IPS DF 4.7 (cell line): ENCODE results near the gene PPEF1.
"Not testable (repeated sequence)": the region's sequence is repeated elsewhere in the genome, so short reads cannot be mapped to it uniquely, and the experiment has no call there.

Experiments used
- DNase-seq: peaks from one replicate; pipeline ENCODE4 v3.0.0-alpha.2; 2013; ENCODE audit warnings: low spot score; ENCODE audit errors: extremely low read depth

Gene PPEF1

DNA sequence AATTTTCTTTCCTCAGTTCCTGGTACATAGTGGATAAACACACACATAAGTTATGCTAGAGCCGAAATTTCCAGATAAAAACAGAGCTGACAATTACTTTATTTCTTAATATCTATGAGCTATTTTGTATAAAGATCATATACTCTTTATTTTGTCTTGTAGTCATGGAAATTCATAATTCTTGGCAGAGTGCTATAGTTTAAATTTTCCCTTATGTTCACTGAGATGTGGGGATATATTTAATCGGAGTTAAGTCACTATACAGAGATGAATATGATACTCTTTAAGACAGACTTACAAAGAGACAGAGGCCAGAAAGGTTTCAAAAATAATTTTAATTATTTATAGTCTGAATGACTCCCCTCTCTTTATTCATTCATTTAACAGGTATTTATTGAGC is 89.7 kb downstream of the PPEF1 start:
- DNase-seq, result no peak

DNA sequence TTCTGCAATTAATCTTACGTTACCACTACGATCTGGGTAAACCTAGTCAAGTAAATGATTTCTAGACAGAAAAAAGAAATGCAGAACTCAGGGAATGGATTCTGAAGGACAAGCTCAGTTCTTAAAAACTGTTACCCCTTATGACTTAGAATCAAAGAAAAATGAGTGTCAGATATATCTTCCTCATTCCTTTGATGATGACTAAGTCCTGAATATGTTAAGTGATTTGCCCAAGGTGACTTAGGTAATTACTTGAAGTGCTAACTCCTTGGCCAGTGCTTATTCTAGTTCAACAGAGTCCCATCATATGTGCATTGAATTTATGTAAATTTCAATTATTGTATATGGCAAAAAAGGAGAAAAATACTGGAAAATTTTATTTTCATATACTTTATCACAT is 92.5 kb downstream of the PPEF1 start:
- no peak for DNase-seq

DNA sequence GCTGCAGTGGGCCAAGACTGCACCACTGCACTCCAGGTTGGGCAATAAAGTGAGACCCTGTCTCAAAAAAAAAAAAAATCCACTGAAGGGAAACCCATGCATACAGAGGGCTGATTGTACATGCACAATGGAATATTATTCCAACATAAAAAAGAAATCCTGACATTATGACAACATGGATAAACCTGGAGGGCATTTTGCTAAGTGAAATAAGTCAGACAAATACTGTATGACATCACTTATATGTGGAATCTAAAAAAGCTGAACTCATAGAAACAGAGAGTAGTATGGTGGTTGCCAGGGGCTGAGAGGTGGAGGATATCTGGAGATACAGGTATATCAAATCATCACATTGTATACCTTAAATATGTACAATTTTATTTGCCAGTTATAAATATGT is 102.2 kb downstream of the PPEF1 start:
- DNase-seq, result no peak

DNA sequence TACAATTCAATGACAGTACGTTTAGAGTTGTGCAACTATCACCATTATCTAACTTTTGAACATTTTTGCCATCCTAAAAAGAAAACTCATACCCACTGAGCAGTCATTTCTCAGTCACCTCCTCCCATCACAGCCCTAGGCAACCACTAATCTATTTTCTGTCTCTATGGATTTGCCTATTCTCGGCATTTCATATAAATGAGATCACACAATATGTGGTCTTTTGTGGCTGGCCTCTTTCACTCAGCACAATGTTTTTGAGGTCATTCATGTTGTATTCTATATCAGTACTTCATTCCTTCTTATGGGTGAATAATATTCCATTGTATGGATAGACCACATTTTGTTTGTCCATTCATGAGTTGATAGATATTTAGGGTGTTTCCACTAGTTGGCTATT is 103.0 kb downstream of the PPEF1 start:
- no peak for DNase-seq

DNA sequence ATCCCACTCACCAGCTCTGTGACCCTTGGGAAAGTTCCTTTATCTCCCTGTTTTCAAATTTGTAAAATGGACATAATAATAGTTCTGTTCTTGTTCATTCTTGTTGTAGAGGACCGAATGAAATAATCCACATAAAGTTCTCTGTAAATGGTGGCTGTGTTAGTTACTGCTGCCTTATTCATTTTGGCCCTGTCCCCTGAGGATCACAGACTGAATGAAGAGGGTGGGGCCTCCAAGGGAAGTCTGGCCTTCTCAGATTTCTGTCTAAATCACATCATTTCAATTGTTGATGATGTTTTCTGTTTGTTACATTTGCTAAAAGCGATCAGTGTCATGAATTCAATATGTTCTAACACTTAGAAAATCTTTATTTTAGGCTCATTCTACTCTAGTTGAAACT is 117.9 kb downstream of the PPEF1 start:
- no peak for DNase-seq

DNA sequence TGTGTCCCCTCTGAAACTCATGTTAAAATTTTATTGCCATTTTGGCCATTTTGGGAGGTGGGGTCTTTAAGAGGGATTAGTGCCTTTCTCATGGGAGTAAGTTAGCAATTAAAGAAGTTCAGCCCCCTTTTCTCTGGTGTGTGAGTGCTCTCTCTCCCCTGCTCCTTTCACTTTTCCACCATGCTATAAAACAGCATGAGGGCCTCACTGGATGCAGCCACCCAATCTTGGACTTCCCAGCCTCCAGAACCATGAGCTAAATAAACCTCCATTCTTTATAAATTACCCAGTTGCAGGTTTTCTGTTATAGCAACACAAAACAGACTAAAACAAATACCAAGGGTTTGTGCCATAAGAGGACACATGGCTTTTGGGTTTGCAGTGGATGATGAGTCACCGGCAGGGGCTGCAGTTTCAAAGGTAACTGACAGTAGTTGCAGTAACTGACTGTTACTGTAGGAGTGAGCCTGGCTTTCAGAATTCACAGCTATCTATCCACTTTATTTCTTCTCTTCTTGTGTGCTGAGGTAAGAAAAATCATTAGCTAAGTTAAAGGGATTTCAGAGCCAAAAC is 121.5 kb downstream of the PPEF1 start:
- DNase-seq, result no peak

DNA sequence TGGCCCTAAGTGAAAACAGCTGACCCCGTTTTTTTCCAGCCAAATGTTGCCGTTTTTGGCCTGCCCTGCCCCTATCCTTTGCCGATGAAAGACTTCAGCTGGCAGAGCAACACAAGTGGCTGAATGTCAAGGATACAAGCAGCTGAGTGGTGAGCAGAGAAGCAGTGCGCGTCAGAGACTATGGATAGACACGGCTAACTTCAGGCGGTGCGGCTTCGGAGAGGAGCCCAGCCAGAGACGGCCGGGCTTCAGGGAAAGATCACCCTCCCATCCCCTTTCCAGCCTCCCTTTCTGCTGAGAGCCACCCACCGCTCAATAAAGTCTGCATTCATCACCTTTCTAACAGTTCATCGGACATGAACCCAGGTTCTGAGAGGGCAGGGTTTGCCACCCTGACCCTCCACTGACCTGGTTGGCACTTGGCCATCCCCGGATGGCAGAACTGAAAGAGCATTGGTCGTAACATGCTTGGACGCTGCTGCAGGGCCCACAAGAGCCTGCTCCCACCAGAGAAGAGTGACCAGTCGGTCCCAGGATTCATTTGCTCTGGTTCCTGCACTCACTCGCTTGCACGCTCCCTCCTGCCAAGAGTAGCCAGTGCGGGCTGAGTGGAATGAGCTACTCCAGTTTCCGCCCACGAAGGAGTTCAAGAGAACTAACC is 125.8 kb downstream of the PPEF1 start:
- no peak for DNase-seq

DNA sequence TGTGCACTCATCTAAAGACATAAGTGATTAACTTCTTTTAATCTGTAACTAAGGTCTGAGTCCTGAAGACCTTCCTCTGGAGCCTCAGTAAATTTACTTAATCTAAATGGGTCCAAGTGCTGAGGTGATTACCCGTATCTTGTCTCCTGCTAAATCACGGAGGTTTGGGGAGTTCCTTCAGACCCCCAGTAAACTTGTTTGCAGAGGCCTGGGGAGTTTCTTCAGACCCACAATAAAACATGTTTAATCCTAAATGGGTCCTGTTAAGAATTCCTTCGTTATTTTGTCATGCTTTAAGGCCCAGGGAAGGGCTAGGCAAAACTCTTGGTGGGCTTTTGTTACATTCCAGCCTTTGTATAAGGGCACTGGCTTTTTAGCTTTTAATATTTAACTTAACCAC is 140.5 kb downstream of the PPEF1 start:
- not testable (repeated sequence) for DNase-seq

DNA sequence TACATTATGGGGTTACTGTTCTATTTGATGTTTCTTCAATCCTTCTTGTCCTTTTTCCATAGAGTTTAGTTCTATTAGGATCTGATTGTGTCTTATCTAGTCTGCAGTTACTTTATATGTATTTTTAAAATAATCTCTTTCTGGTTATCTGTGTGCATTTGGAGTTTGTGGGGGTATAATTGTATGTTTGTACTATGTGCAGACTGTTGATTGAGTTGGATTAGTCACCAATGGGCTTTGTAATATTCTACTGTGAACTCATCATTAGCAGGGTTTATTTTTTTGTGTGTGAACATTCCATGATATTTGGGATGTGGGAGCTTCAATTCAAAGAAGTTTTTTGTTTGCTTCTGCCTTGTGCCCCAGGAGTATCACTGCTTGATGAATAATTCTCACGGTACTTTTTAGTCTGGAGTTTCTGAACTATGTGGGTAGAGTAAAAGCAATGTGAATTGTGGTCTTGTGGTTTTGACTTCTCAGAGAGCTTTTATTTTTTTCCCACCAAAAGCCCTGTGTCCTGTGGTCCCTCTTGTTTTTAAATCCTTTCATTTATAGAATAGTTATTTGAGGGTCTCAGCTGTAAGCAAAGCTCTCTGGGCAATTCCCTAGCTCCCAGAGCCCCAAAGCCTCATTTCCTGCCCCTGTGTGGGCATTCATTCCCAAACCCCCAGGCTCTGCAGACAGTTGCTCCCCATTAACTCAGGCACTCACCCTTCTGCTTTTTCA is 148.6 kb downstream of the PPEF1 start:
- no peak for DNase-seq

DNA sequence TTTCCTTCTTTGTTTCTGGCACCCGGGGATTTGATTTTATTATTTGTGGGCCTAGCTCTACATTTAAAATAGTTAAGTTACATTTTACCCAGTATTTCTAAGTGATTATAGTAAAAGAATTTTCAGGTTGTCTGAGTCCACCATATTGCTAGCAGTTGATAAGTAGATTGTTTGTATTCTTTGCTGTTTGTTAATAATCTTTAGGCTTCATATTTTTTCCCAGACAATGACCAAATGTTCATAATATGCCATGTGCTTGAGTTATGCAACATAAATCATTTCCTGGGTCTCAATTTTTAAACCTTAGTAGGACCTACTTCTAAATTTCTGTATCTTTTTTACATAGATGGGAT is 149.2 kb downstream of the PPEF1 start:
- no peak for DNase-seq

DNA sequence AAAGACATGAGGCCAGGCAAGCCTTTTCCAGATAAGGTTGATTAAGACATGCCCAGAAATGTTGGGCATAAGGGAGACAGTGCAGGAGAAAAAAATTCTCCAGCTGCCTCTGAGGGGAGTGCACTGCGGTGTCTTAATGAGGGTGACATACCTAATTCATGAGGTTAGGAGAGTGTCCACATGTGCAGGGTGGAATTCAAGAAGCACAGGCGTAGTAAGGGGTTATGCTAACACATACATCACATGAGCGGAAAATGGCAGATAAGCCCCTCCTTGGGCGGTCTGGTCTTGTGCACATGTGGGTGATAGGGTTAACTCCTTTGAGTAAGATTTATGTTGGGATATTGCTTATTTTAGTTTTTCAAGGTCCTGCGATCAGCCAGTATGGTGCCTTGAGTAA is 154.1 kb downstream of the PPEF1 start:
- no peak for DNase-seq

DNA sequence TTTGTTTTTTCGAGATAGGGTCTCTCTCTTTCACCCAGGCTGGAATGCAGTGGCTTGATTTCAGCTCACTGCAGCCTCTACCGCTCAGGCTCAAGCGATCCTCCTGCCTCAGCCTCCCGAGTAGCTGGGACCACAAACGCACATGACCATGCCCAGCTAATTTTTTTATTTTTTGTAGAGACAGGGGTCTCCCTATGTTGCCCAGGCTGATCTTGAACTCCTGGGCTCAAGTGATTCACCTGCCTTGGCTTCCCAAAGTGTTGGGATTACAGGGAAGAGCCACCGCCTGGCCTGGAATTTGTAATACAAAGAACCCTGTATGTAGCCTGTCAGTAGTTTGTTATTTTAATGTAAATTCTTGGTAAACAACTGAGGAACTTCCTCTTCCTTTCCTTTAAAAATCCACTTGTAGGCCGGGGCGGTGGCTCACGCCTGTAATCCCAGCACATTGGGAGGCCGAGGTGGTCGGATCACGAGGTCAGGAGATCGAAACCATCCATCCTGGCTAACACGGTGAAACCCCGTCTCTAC is 157.0 kb downstream of the PPEF1 start:
- DNase-seq, result no peak

DNA sequence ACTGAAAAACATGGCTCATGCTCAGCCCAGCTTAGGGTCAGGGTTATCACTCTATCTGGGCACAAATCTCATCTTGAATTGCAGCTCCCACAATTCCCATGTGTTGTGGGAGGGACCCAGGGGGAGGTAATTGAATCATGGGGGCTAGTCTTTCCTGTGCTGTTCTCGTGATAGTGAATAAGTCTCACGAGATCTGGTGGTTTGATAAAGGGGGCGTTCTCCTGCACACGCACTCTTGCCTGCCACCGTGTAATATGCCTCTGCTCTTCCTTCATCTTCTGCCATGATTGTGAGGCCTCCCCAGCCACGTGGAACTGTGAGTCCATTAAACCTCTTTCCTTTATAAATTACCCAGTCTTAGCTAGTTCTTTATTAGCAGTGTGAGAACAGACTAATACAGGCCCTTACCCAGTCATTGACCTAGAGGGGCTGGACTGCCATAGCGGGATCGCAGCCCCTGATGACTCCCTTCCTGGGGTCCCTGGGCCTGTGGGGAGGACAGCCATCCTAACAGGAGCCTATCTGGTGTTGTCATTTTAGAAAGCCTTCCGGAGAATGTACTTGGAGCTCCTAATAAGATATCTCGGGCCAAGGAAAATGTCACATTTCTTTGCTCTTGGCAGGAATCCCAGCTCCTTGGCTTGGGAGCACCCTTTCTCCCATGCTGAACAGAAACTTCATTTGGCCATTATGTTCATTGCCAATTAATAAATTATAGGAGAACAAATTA is 163.9 kb downstream of the PPEF1 start:
- no peak for DNase-seq

DNA sequence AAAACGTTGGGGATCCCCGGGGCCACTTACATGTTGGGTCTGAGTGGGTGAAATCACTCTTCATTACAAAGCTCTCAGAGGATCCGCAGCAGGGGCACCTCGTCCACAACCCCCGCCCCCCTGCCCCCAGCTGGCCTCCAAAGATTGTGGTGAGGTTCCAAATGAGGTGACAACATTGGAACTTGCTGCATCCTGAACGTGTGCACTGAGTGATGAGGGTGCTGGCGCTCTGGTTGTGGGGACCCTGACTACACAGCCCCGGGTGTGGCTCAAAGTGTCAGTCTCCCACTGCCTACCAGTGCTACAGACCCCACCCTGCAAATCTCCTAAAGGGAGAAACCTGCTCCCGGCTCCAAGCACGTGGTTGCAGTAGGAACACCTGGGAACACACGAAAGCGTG is 164.5 kb downstream of the PPEF1 start:
- no peak for DNase-seq

DNA sequence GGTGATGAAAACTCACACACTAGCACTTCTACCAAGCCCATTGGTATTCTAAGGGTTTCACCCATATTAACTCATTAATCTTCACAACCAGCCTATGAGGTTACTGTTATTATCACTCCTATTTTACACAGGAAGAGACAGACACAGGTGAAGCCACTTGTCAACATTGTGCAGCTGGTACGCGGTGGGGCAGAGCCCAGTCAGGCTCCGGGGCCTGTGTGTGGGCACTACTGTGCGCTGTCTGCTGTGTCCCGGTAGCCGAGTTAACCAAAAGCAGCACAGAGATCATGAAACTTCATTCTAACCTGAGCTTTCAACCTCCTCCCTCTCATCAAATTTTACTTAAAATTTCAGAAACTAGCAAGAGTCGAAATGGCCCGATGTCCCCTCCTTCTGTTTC is 165.2 kb downstream of the PPEF1 start:
- DNase-seq, result no peak

DNA sequence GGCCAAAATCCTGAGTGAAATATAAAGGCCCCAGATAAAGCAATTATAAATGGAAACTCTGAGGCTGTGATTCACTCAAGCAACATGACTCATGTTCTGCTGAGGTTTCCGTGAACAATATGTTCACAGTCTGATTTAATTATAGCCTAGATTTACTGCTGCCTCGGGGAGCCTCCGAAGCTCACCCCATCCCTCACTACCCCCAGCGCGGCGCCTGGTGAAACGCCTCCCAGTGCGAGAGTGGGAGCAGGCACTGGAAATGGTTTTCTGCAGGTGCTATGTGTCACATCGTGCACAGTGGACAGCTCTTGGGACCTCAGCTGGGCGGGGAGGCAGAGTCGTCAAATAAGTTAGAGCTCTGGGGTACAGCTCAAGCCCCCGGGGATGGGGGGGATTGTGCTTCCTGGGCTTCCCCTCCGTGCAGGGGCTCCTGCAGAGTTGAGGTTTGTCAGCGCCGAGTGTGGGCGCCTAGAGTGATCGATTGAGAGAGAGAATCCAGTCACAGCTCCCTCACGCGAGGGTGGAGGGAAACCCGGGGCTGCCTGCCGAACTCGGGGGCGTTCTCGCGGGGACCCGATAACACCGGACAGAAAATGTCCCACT is 165.8 kb downstream of the PPEF1 start:
- no peak for DNase-seq

DNA sequence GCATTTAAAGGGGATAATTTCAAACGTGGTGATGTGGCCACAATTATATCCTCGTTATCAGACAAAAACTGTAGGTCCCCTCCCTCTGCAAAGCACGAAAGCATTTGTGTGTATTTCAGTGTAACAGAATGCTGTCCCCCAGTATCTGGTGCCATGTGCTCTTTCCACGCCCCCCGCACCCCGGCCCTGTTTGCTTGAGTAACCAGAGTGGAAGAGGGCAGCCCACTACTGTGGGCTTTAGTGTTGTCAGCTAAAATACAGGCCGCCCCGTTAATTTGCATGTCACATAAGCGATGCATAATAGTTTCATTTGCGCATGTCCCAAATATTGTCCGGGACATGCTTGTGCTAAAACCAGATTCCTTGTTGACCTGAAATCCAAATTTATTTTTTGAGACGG is 166.4 kb downstream of the PPEF1 start:
- no peak for DNase-seq

DNA sequence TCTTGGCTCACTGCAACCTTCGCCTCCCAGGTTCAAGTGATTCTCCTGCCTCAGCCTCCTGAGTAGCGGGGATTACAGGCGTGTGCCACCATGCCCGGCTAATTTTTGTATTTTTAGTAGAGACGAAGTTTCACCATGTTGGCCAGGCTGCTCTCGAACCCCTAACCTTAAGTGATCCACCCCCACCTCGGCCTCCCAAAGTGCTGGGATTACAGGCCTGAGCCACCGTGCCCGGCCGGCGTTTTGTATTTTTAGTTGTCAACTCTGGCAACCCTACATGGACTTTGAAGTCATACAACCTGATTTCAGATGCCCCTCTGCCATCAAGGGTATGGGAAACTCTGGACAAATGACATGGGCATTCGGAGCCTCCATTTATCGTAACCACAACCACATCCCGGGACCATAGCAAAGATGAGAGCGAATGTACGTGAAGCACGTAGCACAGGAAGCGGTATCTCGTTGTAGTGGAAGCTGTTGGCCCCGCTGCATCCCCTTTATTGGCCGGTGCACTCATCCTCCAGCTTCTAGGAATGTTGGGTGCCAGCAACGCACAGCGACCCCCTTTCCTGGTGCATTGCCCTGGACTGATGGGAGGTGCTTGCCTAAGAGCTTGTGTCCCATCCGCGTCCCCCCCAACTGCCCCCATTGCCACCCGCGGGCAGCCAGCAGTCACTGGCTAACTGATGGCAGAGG is 167.3 kb downstream of the PPEF1 start:
- DNase-seq, result no peak

DNA sequence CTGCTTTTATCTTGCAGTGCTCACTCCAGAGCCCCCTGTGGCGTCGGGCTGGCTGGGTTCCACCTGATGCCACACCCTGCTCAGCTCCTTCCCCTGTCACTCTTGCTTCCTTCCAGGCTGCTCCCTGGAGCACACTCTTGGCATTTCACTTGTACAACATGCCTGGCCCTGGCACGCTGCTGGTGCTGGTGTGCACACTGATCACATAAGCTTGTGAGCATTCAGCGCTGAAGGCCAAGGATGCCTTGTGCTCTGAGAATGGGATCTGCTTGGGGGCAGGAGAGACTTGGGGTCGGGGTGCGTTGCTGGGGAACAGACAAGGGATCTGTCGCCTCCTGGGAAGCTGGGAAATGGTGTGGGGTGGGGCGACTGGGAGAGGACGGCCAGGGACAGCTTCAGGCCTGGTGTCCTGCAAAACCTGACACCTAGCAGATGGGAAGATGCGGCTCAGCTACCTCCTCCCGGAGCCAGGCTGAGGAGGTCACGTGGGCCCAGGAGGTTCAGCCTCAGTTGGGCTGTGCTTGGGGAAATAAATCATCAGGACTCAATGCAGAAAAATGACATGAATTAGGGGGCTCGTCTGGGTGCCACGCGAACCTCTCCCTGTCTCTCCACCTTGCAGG is 167.9 kb downstream of the PPEF1 start:
- no peak for DNase-seq

DNA sequence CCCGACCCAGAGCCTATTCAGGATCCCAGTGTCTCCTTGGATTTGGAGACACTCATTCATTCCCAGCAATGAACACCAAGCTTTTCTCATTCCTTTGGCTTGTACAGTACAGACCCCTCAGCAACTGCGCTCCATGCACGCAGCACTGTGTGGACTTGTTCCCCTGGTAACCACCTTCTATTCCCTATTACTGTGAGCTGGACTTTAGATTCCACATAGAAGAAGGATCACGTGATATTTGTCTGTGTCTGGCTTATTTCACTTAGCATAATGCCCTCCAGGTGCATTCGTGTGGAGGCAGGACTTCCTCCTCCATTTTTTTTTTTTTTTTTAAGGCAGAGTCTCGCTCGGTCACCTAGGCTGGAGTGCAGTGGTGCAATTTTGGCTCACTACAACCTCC is 170.0 kb downstream of the PPEF1 start:
- no peak for DNase-seq
